ENCODE measurements around the gene SNTG2.

The SNTG2 gene

DNA sequence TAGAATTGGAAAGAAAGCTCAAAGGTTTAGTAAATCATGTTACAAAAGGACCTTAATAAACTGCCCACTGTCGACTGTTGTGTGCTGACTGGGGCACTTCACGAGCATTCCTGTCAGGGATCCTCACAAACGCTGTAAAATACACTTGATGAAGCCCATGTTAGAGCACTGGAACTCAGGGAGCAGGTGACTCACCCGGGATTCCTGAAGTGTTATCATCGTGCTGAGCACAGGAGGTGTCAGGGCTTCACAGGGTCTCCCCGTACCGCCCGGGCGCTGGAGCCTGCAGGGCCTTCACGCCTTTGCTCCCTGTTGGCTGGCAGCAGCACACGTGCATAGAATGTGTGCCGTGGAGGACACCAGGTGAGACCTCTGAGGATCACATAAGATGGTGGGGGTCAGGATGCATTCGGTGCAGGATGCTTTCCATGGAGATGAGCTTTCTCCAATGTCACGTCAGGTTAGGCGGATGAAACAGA is 187.3 kb downstream of the SNTG2 start:
- DNase-seq (ENCODE audit: low read depth in 3 of 3, low spot score in 1 of 3) = no peak

DNA sequence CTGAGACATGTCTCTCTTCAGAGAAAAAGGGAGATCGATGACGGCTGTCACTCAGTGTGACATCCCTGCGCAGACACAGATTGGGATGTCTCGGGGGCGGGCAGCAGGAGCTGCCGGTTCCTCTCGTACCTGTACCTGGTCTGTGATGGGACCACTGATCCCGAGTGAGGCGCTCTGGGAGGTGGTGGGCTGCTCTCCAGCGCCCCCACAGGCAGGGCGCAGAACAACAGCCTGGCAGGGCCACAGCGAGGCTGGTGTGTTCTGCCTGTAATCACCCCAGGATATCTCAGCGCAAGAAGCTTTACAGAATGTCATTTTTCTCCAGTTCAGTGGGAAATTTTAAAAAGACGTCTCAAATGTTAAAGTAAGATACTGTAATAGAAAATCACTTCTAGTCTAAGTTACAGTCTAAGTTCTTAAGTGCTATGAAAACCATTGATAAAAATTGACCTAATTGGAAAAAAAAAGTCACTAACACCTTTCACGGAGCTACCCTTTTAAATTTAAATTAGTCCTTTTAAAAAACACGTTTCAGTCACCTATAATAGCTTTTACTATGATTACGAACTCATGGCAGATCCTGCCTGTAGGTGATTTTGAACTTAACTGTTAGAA is 189.8 kb downstream of the SNTG2 start:
- DNase-seq (ENCODE audit: low read depth in 3 of 3, low spot score in 1 of 3) = peak in 2 of 3 donors; percentile 13 to 46

DNA sequence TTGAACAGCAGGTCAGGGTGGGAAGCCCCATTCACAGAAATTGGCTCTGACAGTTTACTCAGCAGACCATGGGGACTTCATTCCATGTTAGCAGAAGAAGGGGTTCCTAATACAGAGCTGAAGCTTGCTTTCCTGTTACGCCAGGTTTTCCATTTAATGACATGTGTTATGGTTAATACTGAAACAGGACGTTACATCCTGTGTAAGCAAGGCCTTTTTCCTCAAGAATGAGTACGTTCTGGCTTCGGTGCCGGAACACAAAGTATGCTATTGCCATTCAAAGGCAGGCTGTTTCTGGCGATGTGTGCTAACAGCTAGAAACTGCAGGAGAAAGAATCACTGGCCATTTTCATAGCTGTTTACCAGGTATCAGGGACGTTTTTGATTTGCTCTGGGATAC is 190.4 kb downstream of the SNTG2 start:
- DNase-seq (ENCODE audit: low read depth in 3 of 3, low spot score in 1 of 3) = no peak

DNA sequence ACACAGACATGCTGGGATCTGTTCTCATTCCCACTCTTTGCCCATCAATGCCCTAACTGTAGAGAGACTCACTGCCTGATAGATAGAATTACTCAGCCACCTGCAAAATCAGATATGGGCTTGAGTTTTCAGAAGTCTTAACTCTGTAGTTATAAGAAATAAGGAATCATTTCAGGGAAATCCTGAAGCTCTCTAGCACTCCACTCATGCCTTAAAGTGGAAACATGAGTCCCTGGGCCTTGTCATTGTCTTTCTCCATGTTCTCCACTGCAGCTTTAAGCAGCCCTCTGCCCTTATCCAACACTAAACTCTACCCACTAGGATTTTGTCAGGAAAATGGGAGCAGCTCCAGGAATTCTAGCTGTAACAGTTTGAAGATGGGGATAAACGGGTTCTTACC is 192.5 kb downstream of the SNTG2 start:
- no peak for DNase-seq (ENCODE audit: low read depth in 3 of 3, low spot score in 1 of 3)

DNA sequence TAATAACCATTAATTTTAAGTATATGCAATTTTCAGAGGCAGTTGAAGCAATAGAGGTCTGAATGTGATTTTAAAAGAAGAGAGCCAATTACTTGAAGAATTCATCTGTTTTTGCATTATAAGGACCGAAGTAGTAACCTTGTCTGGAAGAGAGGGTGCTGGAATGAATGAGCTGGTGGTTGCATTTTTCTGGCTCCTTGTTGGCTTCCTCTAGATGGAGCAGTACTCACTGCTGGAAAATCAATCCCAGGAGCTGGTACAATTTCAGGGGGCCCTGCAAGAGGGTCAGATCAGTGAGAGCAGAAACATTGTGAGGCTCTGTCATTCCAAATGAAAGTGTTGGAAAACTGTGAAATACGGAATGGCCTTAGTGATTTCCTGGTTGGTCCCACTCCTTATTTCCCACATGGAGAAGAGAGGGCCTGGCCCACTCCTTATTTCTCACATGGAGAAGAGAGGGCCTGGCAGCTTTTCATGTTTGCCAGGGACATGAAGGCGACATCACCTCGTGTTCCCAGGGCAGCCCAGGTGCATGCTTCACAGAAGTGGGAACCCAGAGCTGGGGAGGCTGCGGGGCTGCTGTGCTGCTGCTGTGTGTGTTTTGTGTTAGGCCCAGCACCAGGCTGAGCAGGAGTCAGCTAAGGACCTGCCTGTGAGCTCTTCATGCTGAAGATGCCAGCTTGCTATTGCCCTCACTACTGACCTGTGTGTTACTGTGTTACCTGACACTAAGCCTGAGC is 197.4 kb downstream of the SNTG2 start:
- no peak for DNase-seq (ENCODE audit: low read depth in 3 of 3, low spot score in 1 of 3)

DNA sequence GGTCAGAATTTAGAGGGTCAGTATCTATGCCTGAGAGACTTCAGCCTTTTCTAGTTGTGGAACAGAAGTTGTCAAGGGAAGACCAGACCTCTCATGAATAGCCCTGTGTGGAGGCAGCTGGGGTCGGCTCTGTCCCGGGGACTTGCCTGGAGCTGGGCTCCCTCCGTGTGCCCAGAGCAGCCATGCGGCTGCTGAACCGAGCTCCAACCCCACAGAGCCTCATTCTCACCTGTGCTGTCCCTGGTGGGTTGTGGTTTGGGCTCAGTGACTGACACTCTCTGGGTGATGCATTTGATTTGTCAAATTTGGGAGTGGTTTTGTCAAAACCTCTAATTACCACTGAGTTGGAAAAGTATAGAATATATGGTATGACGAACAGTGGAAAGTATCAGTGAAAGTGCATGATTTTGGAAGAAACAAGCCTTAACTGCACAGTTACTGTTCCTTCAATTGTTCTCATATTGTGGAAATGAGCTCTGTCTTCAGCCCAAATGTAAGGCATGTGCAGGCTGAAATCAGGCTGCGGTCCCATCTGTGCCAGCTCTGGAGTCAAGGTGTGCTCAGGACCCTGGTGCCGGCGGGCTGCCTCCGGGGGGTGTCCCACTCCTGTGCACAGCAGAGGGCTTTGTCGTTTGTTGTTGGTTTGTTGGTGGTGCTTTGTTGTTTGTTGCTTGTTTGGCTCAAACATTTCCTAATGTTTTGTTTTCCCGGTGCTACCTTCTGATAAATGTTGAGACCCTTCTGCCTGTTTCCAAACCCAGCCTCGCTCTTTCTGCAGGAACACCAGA is 200.3 kb downstream of the SNTG2 start:
- no peak for DNase-seq (ENCODE audit: low read depth in 3 of 3, low spot score in 1 of 3)

DNA sequence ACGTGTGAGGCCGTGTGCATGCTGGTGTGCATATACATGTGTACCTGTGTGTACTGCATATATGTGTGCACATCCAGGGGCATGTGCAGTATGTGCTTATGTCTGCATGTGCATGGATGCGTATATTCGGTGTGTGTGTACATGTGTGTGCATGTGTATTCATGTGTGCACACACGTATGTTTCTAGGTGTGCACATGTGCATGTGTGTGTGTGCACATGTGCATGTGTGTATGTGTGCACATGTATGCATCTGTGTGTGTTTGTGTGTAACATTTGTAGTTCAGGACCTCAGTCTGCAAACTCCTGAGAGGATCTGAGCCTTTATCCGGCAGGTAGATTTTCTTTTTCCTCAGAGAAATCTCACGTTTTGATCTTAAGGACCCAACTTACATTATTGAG is 201.7 kb downstream of the SNTG2 start:
- DNase-seq (ENCODE audit: low read depth in 3 of 3, low spot score in 1 of 3) = no peak

DNA sequence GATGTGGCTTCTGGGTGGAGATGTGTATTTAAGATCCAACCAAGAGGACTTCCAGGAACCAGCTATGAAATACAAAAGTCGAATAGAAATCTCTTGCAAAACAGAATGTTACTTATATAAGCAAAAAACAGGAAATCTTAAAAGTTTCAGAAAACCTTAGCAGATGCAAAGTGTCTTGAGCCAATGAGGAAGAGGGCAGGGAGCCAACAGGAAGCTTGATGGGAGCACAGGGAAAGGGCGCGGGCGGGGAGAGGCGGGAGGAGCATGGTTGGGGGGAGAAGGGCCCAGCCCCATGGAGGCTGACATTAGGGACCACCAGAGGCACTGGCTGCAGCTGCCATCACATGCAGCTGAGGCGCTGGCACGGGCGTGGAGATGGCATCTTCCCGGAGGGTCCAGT is 203.3 kb downstream of the SNTG2 start:
- no peak for DNase-seq (ENCODE audit: low read depth in 3 of 3, low spot score in 1 of 3)

DNA sequence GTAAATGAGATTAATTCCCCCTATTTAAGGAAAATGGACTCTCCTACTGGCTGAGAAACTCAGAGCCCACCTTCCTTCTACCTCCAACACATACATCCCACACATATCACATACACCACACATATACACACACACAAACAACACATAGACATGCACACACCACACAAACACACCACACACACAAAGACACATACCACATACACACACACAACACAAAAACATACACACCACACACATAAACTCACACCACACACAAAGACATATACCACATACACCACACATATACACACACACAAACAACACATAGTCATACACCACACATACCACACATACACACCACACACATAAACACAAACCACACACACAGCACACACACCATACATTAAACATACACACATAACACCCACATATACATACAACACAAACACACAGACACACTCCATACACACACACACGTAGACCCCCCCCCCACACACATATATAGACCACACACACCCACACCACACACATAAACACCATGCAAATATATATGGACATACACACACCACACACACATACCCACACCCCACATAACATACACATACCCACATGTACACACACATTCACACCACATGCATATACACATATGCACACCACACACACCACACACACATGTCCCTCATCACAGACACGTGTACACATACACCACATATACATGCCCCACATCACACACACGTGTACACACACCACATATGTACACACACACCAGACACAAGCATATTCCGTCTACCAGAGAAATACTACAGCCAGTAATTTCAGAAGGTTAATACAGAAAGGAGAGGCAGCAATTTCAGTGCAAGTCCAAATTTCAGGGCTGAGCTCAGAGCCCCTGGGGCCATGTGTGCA is 204.3 kb downstream of the SNTG2 start:
- DNase-seq (ENCODE audit: low read depth in 3 of 3, low spot score in 1 of 3) = no peak

DNA sequence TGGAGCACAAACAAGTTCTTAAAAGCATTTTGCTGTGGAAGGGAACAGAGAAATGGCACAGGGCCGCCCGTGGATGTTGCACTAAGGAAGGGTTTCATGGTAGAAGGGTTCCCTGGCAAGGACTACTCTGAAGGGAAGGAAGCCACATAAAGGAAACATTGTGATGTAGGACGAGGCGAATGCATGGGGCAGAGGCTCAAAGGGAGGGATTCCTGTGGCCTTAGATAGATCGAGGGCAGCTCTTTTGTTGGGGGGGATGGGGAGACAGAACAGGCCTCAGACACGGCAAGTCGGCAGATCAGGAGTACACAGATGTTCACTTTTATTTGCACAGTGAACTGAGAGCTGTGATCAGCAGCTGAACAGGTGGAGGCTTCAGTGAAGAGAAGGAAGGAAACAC is 205.4 kb downstream of the SNTG2 start:
- no peak for DNase-seq (ENCODE audit: low read depth in 3 of 3, low spot score in 1 of 3)

DNA sequence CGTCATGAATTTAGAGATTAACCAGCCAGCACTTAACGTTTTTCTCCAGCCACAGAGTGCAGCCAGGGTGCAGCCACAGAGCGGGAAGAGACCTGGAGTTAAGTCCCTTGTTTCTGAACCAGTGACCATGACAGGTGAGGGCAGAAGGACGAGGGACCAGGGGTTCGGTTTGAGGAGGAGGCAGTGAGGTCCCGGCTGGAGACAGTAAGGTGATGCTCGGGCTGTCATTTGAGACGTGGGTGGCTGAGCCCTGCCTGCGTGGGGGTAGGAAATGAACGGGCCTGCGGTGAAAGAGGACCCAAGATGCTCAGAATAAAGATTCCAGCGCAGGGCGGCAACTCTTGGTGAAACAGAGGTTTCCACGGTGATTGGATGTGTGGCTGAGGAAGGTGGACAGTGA is 205.9 kb downstream of the SNTG2 start:
- no peak for DNase-seq (ENCODE audit: low read depth in 3 of 3, low spot score in 1 of 3)

DNA sequence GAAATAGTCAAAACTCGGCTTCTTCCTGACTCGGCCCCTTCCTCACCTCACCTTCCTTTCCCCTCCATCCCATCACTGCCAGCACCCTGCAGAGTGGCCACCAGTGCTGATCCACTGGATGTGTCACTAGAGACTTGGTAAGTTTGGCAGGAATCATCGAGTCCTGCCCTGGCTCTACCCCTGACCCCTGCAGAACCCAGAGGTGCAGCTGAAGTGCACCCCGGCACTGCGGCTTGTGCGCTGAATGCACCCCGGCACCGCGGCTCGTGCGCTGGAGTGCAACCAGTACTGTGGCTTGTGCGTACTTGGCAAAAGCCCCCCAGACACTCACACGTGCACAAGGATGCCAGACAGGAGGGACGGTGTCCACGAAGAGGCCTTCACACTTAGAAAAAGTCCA is 206.5 kb downstream of the SNTG2 start:
- no peak for DNase-seq (ENCODE audit: low read depth in 3 of 3, low spot score in 1 of 3)

DNA sequence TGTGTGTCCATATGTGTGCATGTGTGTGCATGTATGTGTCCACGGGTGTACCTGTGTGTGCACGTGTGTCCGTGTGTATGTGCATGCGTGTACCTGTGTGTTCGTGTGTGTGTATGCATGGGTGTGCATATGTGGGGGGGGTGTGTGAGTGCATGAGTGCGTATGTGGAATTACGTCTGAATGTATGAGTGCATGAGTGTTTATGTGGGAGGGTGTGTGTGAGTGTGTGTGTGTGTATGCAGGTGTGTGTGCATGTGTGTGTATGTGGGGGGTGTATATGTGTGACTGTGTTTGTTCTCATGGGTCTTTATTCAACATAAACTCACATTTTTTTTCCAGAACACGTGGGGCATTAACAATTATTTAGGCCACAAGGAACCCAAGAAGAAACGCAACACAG is 208.4 kb downstream of the SNTG2 start:
- DNase-seq (ENCODE audit: low read depth in 3 of 3, low spot score in 1 of 3) = no peak

DNA sequence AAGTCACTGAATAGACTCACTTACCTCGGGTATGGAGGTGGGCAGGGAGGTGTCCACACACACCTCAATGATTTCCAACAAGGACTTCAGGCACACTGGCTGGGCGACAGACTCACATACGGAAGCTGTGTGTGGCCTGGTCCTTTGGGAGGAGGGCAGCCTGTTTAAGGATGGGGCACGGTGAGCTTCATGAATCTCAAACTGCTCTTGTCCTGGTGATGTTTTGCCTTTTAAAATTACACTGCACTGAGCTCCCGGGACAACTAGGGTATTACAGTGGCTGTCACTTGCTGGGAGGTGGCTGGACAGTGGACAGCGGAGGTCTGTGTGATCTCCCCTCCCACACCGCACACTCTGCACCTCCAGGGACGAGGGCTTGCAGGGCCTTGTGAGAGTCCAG is 211.6 kb downstream of the SNTG2 start:
- no peak for DNase-seq (ENCODE audit: low read depth in 3 of 3, low spot score in 1 of 3)

DNA sequence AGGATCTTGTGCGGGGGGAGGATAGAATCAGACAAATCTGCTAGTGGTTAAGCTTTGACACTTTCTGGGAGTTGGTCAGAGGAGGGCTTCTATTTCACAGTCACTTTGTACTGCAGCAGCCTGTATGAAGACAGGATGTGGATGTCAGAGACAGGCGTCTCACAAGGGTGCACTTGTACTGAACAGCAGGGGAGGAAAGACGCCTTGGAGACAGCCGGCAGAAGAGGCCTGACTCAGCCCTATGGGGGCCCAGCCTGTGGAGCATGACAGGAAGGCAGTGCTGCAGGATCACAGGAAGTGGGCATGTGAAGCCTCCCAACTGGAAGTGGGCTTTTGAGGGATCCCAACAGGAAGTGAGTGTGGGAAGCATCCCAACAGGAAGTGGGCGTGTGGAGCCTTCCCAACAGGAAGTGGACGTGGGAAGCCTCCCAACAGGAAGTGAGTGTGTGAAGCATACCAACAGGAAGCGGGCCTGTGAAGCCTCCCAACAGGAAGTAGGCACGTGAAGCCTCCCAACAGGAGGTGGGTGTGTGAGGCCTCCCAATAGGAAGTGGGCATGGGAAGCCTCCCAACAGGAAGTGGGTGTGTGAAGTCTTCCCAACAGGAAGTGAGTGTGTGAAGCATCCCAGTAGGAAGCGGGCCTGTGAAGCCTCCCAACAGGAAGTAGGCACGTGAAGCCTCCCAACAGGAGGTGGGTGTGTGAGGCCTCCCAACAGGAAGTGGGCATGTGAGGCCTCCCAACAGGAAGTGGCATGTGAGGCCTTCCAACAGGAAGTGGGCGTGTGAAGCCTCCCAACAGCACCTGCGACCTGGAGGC is 212.3 kb downstream of the SNTG2 start:
- DNase-seq (ENCODE audit: low read depth in 3 of 3, low spot score in 1 of 3) = peak in 1 of 3 donors; percentile 22

DNA sequence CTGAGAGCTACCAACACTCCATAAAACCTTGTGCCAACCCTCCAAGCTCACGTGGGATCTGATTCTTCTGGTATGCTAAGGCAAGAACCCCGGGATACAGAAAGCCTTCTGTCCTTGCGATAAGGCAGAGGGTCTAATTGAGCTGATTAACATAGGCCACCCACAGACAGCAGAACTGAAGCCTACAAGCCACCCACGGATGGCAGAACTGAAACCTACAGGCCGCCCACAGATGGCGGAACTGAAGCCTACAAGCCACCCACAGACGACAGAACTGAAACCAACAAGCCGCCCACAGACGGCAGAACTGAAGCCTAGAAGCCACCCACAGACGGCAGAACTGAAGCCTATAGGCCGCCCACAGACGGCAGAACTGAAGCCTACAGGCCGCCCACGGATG is 216.3 kb downstream of the SNTG2 start:
- no peak for DNase-seq (ENCODE audit: low read depth in 3 of 3, low spot score in 1 of 3)

DNA sequence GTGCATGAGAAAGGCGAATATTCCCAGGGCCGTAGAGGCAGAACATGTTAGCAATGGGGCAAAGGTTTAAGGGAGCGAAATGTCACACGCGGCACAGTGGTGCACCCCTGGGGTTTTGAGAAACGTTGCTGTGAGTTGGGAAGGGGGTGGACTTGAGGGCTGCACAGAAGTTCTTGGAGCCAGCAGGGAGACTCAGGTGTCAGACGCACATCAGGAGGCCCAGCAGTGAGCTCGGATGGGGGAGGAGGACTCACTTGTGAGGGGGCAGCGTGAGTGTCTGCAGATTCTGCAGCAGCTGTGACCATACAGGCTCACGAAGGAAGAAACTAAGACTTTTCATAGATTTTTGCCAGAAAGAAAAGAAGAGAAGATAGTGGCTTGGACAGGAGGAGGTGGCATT is 218.2 kb downstream of the SNTG2 start:
- DNase-seq (ENCODE audit: low read depth in 3 of 3, low spot score in 1 of 3) = no peak

DNA sequence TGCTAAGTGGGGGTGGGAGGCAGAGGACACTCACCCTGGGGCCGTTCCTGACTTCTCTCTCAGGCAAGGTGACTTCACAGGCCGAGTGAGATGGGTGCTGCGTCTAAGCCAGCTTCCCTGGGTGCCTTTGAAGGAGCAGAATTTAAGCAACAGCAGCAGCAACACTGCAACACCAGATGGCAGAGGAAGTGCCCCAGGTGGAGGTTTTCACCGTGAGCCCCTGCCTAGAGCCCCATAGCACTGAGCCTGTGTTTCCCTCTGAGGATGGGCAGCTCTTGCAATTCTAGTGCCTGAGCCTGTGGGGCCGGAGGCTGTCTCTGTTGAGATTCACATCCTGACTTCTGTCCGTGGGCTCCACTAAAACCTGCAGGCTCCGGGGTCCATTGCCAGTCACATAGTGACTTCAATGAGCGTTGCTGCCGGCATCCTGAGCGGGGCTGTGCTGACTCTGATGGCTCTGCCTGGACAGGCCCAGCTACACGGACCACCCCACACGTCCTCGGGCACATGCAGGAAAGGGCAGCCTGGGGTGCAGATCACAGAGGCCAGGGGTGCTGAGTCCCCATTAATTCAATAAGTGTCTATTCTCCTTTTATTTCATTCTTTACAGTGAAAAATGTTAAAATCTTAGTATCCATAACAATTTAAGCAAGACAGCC is 218.8 kb downstream of the SNTG2 start:
- no peak for DNase-seq (ENCODE audit: low read depth in 3 of 3, low spot score in 1 of 3)

DNA sequence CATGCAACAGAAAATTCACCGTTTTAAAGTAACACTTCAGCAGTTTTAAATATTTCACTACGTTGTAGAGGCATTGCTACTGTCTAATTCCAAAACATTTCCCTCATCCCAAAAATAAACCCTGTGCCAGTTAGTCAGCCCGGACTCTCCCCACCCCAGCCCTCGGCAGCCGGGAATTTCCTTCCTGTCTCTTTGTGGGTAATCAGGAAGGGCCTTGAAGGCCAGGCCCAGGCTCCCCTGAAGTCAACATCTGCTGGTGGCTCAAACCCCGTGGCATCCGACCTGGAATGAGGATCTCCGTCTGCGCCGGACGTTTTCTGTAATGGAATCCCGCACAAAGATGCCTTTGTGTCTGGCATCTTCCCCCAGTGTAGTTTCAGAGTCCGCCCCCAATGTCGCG is 219.6 kb downstream of the SNTG2 start:
- no peak for DNase-seq (ENCODE audit: low read depth in 3 of 3, low spot score in 1 of 3)

DNA sequence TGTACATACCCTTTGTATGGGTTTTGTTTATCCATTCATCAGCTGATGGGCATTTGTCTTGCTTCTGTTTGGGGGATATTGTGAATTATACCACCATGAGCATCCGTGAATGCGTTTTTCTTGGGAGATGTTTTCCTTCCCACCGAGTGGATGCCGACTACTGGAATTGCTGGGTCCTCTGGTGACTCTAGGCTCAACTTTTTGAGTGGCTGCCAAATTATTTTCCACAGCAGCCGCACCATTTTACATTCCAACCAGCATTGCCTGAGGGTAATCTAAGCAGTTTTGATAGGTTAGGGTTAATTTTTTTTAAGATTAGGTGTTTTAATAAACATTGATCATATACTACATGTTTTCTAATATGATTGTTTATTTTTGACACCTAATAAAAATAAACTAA is 220.1 kb downstream of the SNTG2 start:
- DNase-seq (ENCODE audit: low read depth in 3 of 3, low spot score in 1 of 3) = no peak

Data from stimulated activated CD4-positive, alpha-beta T cell treated with anti-CD3 and anti-CD28 coated beads, TNF-alpha, amount 100 ng/mL, for 1 hour (primary cell).